Stimulated activated CD8-positive, alpha-beta memory T cell treated with anti-CD3 and anti-CD28 coated beads, Interleukin-15, amount 100 ng/mL, for 24 hours (primary cell): Measurements from ENCODE around the gene CAMK2A.

Source experiments
- DNase-seq: peaks from one replicate; pipeline ENCODE4 v3.0.0-alpha.2; 2020; ENCODE audit warnings: low read depth

CAMK2A gene

DNA sequence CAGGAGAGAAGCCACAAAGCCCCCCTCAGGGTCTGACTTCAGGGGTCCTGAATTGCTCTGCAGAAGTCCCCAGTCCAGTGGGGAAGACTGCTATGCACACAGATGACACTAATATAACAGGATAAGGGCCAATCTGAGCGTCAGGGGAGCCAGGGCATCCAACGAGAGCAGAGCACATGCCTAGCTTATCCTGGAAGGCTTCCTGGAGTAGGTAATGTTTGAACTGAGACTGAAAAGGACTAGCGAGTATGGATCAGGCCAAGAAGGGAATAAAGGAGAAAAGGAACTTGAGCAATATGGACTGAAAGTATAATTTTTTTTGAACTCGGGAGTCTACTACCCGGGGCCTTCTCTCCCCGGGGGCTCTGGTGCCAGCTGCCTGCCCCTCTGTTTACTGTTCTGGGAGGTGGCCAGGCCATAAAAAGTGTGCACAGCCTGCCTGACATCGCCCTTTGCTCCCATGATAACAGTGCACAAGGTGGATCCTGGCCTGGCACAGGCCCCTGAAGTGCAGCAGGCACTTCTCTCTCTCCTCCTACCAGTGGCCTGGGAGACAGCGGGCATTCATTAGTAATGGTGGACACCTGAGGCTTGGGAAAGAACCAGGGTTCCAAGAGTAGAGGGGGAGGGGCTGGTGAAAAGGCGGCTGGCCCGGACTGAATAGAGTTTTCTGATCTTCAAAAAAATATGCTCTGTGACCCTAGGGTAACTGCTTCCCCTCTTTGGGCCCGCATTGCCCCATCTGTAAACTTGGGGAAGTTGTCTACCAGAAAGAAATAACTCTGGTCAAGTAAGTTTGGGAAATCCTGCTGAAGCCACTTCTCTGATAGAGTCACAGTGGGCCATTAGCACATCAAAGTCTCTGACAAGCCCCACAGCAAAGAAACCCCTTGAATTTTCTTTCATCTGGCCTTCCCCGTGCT lies 104.3 kb downstream of the CAMK2A start:
- no peak for DNase-seq

GRCh38 chr5:150184006-150184405 lies 105.6 kb downstream of the CAMK2A start:
- no peak for DNase-seq

- DNase-seq, result no peak
Measured at GRCh38 chr5:150183436-150183835, 106.1 kb downstream of the CAMK2A start.

GRCh38 chr5:150182774-150183173 lies 106.8 kb downstream of the CAMK2A start:
- DNase-seq, result no peak

- no peak for DNase-seq
Measured at GRCh38 chr5:150181766-150182545, 107.6 kb downstream of the CAMK2A start.

- DNase-seq, result no peak
Measured at GRCh38 chr5:150181027-150181426, 108.5 kb downstream of the CAMK2A start.

DNA sequence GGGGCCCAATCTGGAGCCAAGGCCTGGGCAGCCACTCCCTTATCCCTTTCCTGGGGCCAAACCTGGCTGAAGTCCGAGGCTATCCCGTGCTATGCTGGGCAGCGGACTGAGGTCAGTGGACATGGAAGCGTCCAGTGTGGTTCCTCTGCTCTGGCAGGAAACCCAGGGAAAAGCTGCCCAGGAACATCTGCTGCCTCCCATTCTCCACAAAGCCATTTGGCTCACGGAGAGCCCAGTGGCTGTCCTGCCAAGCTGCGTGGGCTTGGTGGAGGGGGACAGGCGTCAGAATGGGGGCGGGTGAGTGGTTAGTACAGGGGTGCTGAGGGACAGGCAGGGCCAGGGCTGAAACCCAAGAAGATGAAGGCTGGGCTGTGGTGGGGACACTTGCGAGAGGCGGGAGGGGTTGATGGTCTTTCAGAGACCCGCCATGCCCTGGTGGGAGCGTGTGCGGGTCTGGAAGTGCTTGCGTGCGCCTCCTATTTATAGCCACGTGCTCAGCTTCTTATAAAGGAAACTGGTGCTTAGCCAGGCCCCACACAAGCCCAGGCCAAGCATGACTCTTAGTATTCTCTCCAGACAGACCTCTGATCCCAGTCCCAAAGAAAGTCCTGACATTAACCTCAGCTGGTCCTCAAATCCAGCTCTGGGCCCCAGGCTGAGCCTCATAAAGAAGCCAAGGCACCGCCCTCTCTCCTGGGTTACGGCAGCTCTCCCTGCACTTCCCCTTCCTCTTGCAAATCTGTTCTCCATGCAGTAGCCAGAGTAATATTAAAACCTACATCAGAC lies 109.1 kb downstream of the CAMK2A start:
- DNase-seq, result no peak

- DNase-seq, result no peak
Measured at GRCh38 chr5:150179019-150179620, 110.5 kb downstream of the CAMK2A start.

- no peak for DNase-seq
Measured at GRCh38 chr5:150178262-150178661, 111.3 kb downstream of the CAMK2A start.

DNA sequence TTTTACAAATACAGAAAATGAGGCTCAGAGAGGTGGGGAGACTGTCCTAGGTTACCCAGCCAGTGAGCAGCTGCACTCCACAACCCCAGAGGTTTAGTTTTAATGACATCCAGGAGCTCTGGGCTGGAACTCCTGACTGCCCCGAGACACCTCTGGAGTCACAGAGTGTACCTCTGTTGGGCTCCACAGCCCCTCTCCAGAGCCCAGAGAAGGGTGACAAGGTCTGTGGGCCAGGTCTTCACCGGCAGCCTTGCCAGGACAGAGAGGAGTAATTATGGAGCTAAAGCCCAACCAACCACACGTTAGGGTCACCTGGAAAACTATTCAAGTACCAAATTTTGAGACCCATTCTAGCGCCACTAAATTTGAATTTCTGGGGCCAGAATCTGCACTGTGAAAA lies 111.9 kb downstream of the CAMK2A start:
- DNase-seq, result no peak

- DNase-seq, result no peak
Measured at GRCh38 chr5:150176745-150177477, 112.7 kb downstream of the CAMK2A start.

- DNase-seq, result no peak
Measured at GRCh38 chr5:150175536-150175935, 114.0 kb downstream of the CAMK2A start.

- DNase-seq, result no peak
Measured at GRCh38 chr5:150175076-150175475, 114.5 kb downstream of the CAMK2A start.

GRCh38 chr5:150174285-150174684 lies 115.3 kb downstream of the CAMK2A start:
- DNase-seq, result no peak

DNA sequence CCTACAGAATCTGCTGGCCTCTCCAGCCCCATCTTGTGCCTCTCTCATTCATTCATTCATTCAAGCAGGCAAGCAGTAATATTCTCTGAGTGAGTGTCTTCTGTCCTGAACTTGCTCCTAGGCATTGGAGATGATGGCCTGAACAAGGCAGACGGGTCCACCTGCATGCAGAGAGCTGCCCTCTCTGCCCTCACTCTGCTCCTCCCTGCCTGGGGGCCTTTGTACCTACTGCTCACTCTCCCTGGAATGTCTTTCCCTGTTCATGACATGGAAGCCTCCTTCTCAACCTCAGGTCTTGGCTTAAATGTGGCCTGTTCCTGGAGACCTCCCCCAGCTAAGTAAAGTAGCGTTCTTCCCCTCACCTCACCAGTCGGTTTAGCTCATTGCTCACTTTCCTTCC lies 116.4 kb downstream of the CAMK2A start:
- DNase-seq, result no peak

GRCh38 chr5:150172556-150172955 lies 117.0 kb downstream of the CAMK2A start:
- no peak for DNase-seq

GRCh38 chr5:150172145-150172544 lies 117.4 kb downstream of the CAMK2A start:
- DNase-seq, result no peak
